K562 (cell line): Measurements from ENCODE around the gene ACTN3. TPM values are rescaled to one million over a fixed set of nuclear protein-coding genes. Genes with fewer than 3 reads are reported as not detected.

Experiments
- ARID3A ChIP-seq: IDR thresholded peaks from 2 replicates; pipeline ENCODE4 v1.6.1; 2012; ENCODE audit warnings: low read depth, low read length, improper control_type of control experiment, borderline replicate concordance
- FOXA1 ChIP-seq: fragments of 450-650 bp; IDR thresholded peaks from 2 replicates; pipeline ENCODE4 v1.6.1; 2016; ENCODE audit warnings: mild to moderate bottlenecking, borderline replicate concordance
- GTF2A2 ChIP-seq: IDR thresholded peaks from 2 replicates; pipeline ENCODE4 v1.6.1; 2016; ENCODE audit warnings: mild to moderate bottlenecking, missing genetic modification characterization, missing compliant biosample characterization
- HBP1 ChIP-seq: fragments of 450-650 bp; formaldehyde crosslinking; IDR thresholded peaks from 2 replicates; pipeline ENCODE4 v1.4.0; 2022; ENCODE audit warnings: missing genetic modification characterization
- HCFC1 ChIP-seq: IDR thresholded peaks from 2 replicates; pipeline ENCODE4 v1.6.1; 2012; ENCODE audit warnings: low read depth, low read length, improper control_type of control experiment
- IRF9 ChIP-seq: fragments of 450-650 bp; IDR thresholded peaks from 2 replicates; pipeline ENCODE4 v1.6.1; 2016; ENCODE audit warnings: missing biosample characterization, missing genetic modification characterization
- L3MBTL2 ChIP-seq: fragments of 450-650 bp; IDR thresholded peaks from 2 replicates; pipeline ENCODE4 v1.6.1; 2016; ENCODE audit warnings: mild to moderate bottlenecking, moderate library complexity
- MED1 ChIP-seq: sonication (generic); formaldehyde crosslinking; IDR thresholded peaks from 2 replicates; pipeline ENCODE4 v1.8.1; 2023; ENCODE audit warnings: missing genetic modification reagents, borderline replicate concordance
- PML ChIP-seq: IDR thresholded peaks from 2 replicates; pipeline ENCODE4 v1.6.1; 2012; ENCODE audit warnings: low read length, inconsistent platforms
- PRMT5 ChIP-seq: sonication (generic); formaldehyde crosslinking; IDR thresholded peaks from 2 replicates; pipeline ENCODE4 v1.5.0; 2020; ENCODE audit warnings: missing genetic modification reagents
- TFAP4 ChIP-seq: sonication (generic); formaldehyde crosslinking; IDR thresholded peaks from 2 replicates; pipeline ENCODE4 v1.8.0; 2022; ENCODE audit warnings: missing genetic modification reagents, mild to moderate bottlenecking, moderate library complexity, borderline replicate concordance
- UBTF ChIP-seq, 2 experiments: IDR thresholded peaks; 2 replicates each; pipeline ENCODE4 v1.6.1; 2012; ENCODE audit warnings: improper control_type of control experiment in 2 of 2, low read depth in 2 of 2, low read length in 2 of 2, borderline replicate concordance in 1 of 2
- ZBTB11 ChIP-seq, 3 experiments: fragments of 200-800 bp in 1 of 3; fragments of 250-450 bp in 1 of 3; fragments of 450-650 bp in 1 of 3; sonication (Bioruptor Pico) in 1 of 3; sonication (Bioruptor generic) in 1 of 3; formaldehyde crosslinking in 1 of 3; IDR thresholded peaks; 2 replicates each; pipeline versions ENCODE4 v1.6.1 to v1.8.0; 2016 to 2022; ENCODE audit warnings: mild to moderate bottlenecking in 2 of 3, missing genetic modification characterization in 2 of 3, missing compliant biosample characterization in 1 of 3, moderate library complexity in 1 of 3
- ZNF146 ChIP-seq: IDR thresholded peaks from one replicate; pipeline ENCODE4 v1.6.1; 2018; ENCODE audit warnings: missing compliant biosample characterization; ENCODE audit not compliant: unreplicated experiment
- ZNF644 ChIP-seq: fragments of 200-800 bp; sonication (Bioruptor generic); IDR thresholded peaks from 2 replicates; pipeline ENCODE4 v1.6.1; 2016; ENCODE audit warnings: low read depth, missing genetic modification characterization, missing compliant biosample characterization
- polyA plus RNA-seq, 8 experiments: library from polyadenylated mRNA; depleted of rRNA in 4 of 8; stranded (reverse) in 5 of 8; unstranded in 3 of 8; fragments of >200 nt; fragmentation: Nextera tagmentation in 2 of 8; fragmentation: Illumina TruSeq in 1 of 8; extraction: Ambion mirVana in 2 of 8; extraction: Trizol in 1 of 8; gene quantifications; 2 replicates each; pipeline versions ENCODE4 v1.2.1 to v1.2.3, GENCODE V29; 2011 to 2014; ENCODE audit warnings: inconsistent platforms in 1 of 8, missing spikeins in 1 of 8
- total RNA-seq, 7 experiments: library from RNA; depleted of rRNA in 6 of 7; stranded (reverse); fragments of >200 nt in 6 of 7; fragmentation: Illumina TruSeq in 2 of 7; extraction: Trizol in 2 of 7; gene quantifications; 2 replicates each; pipeline versions ENCODE4 v1.2.1 to v1.2.3, GENCODE V29; 2011 to 2021; ENCODE audit warnings: low replicate concordance in 1 of 7

Gene ACTN3
- total and polyA plus RNA-seq, 9 of the 15 experiments (the other 6 are each of a cell fraction or from before 2014, with no cell fraction given) = not detected

- TF ChIP-seq PRMT5 (CRISPR knock-in tag) (no peak), GTF2A2 (tag) (no peak), PML (no peak), ZNF644 (tag) (no peak), HBP1 (CRISPR knock-in tag) (no peak), HCFC1 (peak; percentile 45), ZNF146 (no peak), TFAP4 (CRISPR knock-in tag) (peak; percentile 97), FOXA1 (no peak), L3MBTL2 (peak; percentile 67; the same call in 1 of the 2 replicates), UBTF (IDR thresholded peaks at IDR 0.05; ENCODE audit: borderline replicate concordance in 1 of 2, low read depth in 2 of 2, low read length in 2 of 2) (peak in 1 of 2 experiments; percentile 69; a peak in 2 of 4 replicates), IRF9 (tag) (no peak), MED1 (no peak), ARID3A (no peak), ZBTB11 (CRISPR knock-in tag; IDR thresholded peaks at IDR 0.05) (peak in 1 of 3 experiments; percentile 80; a peak in 1 of 6 replicates)
These were observed 869 bp upstream of the ACTN3 start, which contains the start of gene ZDHHC24 (continued) for GRCh38 chr11:66545701-66546367.
